Epithelial cell of esophagus (primary cell): ENCODE results near the gene ENOX1.
A peak's percentile ranks its signal among the peaks of the same experiment; 100 is the strongest.

ENCODE experiments used
- DNase-seq: peaks from one replicate; pipeline ENCODE4 v3.0.0; 2010; ENCODE audit warnings: low read depth
- H3K4me3 ChIP-seq: 2 replicates; pipeline ENCODE4 v1.5.1; 2011; ENCODE audit warnings: mild to moderate bottlenecking, low read length, control low read depth
- CTCF ChIP-seq: IDR thresholded peaks from 2 replicates; pipeline ENCODE4 v1.5.1; 2011; ENCODE audit warnings: low read depth, mild to moderate bottlenecking, low read length, control low read depth, inconsistent platforms; ENCODE audit not compliant: insufficient read depth; ENCODE audit errors: missing control alignments

ENOX1 gene

DNA sequence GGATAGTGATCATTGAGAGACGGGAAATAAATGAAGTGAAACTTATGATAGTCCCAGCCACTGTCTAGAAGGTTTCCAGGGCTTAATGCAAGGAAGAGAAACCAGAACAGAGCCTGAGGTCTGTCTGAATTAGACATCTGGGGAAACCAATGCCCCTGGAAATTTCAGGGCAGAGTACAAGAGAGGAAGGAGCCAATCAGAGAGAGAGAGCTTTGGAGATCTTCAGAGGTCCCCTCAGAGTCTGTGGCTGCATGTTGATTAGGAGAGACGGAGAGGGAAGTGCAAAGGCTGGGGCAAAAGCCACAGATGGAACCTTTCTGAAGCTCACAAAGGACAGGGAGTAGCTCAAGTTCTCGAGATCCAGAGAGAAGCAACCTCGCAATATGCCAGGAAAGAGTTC lies 385.4 kb downstream of the ENOX1 start:
- H3K4me3 ChIP-seq: no peak overlapping the region
- DNase-seq: no peak
- no peak for TF ChIP-seq CTCF

DNA sequence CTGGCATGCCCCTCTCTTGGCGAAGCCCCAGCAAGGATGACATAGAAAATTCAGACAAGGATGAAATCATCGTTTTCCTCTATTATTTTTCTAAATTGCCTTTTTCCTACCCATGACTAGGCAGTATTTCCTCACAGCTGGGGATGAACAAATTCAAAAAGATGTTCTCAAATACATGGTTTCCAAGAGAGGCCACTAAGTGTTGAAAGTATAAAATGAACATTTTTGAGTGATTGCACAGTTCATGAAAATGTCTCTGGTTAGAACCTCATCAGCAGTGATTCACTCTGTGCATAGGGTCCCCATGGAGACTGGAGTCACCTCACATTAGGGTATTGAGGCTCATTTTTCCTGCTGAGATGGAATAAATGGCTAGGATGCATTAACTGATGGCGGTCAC lies 389.7 kb downstream of the ENOX1 start:
- TF ChIP-seq CTCF: no peak
- H3K4me3 ChIP-seq: no peak overlapping the region
- DNase-seq: no peak

DNA sequence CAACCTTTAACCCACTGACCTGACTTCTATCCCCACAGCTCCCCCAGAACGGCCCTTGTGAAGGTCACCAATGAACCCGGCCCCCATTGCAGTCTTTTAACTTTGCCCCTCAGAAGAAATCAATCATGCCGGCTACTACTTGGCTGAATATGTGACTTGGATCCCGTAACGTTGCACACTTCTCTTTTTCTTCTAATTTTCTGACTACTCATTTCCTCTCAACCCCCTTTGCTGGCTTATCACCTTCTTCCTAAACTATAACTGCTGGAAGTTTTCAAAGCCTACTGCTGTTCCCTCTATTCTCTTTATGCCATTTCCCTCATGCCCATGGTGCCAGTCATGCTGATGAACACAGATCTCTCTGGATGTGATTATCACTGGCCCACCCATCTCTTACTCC lies 395.7 kb downstream of the ENOX1 start:
- no peak overlapping the region for H3K4me3 ChIP-seq
- DNase-seq: no peak
- no peak for TF ChIP-seq CTCF

GRCh38 chr13:43390619-43391018 lies 396.2 kb downstream of the ENOX1 start:
- TF ChIP-seq CTCF: no peak
- no peak for DNase-seq
- no peak overlapping the region for H3K4me3 ChIP-seq

DNA sequence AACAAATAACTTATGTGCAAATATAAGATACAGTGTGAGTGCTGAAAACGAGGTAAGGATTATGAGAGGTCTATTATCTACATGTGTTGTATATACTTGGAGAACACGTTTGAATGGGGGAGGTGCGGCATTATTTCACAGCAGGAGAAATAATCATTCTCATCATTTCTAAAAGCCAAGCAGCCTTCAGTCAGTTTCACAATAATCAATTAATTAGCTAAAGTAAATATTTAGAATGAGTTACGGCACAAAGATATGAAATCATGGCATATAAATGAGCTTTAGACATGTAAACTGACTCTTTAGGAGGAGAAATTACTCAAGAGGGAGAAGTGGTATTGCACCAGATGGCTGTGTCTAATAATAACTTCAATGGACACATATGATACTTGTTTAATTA lies 396.8 kb downstream of the ENOX1 start:
- no peak overlapping the region for H3K4me3 ChIP-seq
- no peak for TF ChIP-seq CTCF
- no peak for DNase-seq

DNA sequence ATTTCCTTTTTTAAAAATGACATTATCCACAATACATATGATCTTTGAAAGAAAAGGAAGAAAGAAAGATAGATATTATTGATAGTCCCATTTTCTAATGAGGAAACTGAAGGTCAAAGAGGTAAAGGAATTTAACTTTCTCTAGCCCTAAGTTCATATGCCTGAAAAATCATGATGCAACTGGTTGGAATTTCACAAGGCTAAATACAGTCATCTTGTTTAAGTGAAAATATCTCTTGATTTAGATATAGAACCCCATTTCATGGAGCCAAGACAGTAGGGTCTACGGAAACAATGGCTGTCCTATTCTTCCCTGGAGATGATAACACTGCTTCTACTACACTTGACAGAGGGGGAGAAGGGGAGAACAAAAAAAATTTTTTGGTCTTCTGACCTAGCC lies 397.2 kb downstream of the ENOX1 start:
- no peak overlapping the region for H3K4me3 ChIP-seq
- no peak for TF ChIP-seq CTCF
- DNase-seq: peak; percentile 49

DNA sequence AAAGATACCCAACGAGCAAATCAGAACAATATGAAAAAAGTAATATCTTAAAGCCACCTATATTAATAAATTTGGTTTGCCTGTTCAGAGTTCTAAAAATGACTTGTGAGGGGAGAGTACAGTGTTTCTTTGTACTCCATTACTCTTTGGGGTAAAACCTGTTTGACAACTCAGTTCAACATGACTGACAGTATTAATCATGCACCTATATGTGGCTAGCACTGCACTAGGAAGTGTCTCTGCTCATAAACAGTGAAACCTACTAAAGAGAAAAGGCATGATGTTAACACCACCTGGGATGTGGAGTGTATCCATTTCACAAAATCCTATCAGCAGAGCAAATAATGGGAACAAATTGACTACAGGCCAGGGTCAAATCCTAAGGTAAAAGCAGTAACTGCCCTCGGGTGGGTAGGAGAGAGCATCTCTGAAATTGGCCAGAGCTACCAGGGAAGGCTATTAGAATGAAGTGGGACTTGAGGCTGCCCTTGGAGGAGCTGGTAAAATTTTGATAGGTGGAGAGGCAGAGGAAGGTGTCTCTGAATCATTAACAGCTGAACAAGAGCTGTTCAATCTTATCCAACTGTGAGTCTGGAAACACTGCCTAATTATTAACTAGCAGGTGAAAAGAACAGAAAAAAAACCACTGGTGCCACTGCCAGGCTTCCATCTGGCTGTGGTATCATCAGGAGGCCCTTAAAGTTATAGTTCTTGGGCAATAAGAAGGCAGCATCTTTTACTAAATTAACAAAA lies 398.3 kb downstream of the ENOX1 start:
- no peak overlapping the region for H3K4me3 ChIP-seq
- no peak for TF ChIP-seq CTCF
- peak; percentile 88 for DNase-seq
